Testis (tissue), 3 donors: ENCODE measurements around the gene MYADML2. TPM values are rescaled to one million over a fixed set of nuclear protein-coding genes. Genes with fewer than 3 reads are reported as not detected.

Experiments
- DNase-seq: peaks from one replicate; pipeline ENCODE4 v3.0.0-alpha.2; 2019
- H3K27ac ChIP-seq, 2 donors: fragments of 200-600 bp; sonication (generic); one replicate each; pipeline ENCODE4 v1.5.1; 2019
- H3K27me3 ChIP-seq: fragments of 200-600 bp; sonication (generic); one replicate; pipeline ENCODE4 v1.5.1; 2019
- H3K36me3 ChIP-seq: fragments of 200-600 bp; sonication (generic); one replicate; pipeline ENCODE4 v1.5.1; 2017; ENCODE audit warnings: low read depth; ENCODE audit errors: missing control alignments
- H3K4me1 ChIP-seq: fragments of 200-600 bp; sonication (generic); one replicate; pipeline ENCODE4 v1.5.1; 2019
- H3K4me3 ChIP-seq, 2 donors: fragments of 200-600 bp; sonication (generic); one replicate each; pipeline ENCODE4 v1.5.1; 2017 to 2019
- H3K9me3 ChIP-seq: fragments of 200-600 bp; sonication (generic); one replicate; pipeline ENCODE4 v1.5.1; 2017
- CTCF ChIP-seq, 3 experiments: fragments of 450-650 bp in 2 of 3; fragments of 200-600 bp in 1 of 3; sonication (generic) in 1 of 3; IDR thresholded peaks; one replicate each; pipeline ENCODE4 v1.5.1; 2016 to 2019; ENCODE audit warnings: antibody characterized with exemption in 3 of 3, mild to moderate bottlenecking in 2 of 3, moderate library complexity in 1 of 3
- POLR2A ChIP-seq: fragments of 450-650 bp; IDR thresholded peaks from one replicate; pipeline ENCODE4 v1.6.1; 2017; ENCODE audit warnings: antibody characterized with exemption, mild to moderate bottlenecking, moderate library complexity
- WGBS, 2 donors: methylation state at CpG; one replicate each; pipeline ENCODE4 v1.1.5; 2018; 5-methylcytosine and 5-hydroxymethylcytosine counted together
- intact Hi-C: fragments of 100-400 bp; cut with DNase I; formaldehyde crosslinking; loops from one replicate; pipeline ENCODE4 v1.15.1; 2023; ENCODE audit warnings: low total_unique reads
- polyA plus RNA-seq: library from polyadenylated mRNA; stranded (reverse); fragments of 350-450 nt; fragmentation: Illumina TruSeq; extraction: RNeasy Lipid Tissue Mini Kit (QIAGEN cat#74804); gene quantifications from one replicate; pipeline ENCODE4 v1.2.3, GENCODE V29; 2014; ENCODE audit warnings: low read depth, low replicate concordance; ENCODE audit not compliant: insufficient read depth
- total RNA-seq, 2 donors: library from RNA; depleted of rRNA; stranded (reverse); fragments of >200 nt; gene quantifications; one replicate each; pipeline ENCODE4 v1.2.3, GENCODE V29; 2016

Gene MYADML2
- total and polyA plus RNA-seq, 3 donors from 2014 or later = 0.16 to 0.57 (median 0.25) TPM

- Histone ChIP-seq H3K4me1 (peaks cover 10% of the 10 kb centered on the region), H3K27me3 (no peaks in the 10 kb centered on the region), H3K36me3 (no peaks in the 10 kb centered on the region), H3K27ac (no peak overlapping the region), H3K9me3 (no peaks in the 10 kb centered on the region), H3K4me3 (no peak overlapping the region)
- no peak for DNase-seq
- no peak for TF ChIP-seq POLR2A
- TF ChIP-seq CTCF (IDR thresholded peaks at IDR 0.05) = no peak
- intact Hi-C loops = loop anchor here (5.0 kb wide), 1 partner anchor 60 kb away; the partner anchor contains the start of genes CENPX and LRRC45
- WGBS, 2 donors = 51 to 53% methylated on average over 25 to 37 of the region's 37 CpGs
These were observed 15.7 kb upstream of the MYADML2 start for GRCh38 chr17:81962499-81963441.

GRCh38 chr17:81961521-81962498, 14.8 kb upstream of the MYADML2 start:
- no peaks in the 10 kb centered on the region for H3K27me3 ChIP-seq
- 8 to 54% methylated on average over 4 to 59 of the region's 82 CpGs for WGBS, 2 donors
- no peaks in the 10 kb centered on the region for H3K9me3 ChIP-seq
- no peaks in the 10 kb centered on the region for H3K36me3 ChIP-seq
- no peak for DNase-seq
- peak overlapping the region in 1 of 2 donors; percentile 17 for H3K4me3 ChIP-seq
- TF ChIP-seq CTCF (IDR thresholded peaks at IDR 0.05) = no peak
- no peak for TF ChIP-seq POLR2A
- peaks cover under 1% of the 10 kb centered on the region for H3K4me1 ChIP-seq
- no peak overlapping the region for H3K27ac ChIP-seq
- intact Hi-C loops = loop anchor here (5.0 kb wide), 1 partner anchor 60 kb away; the partner anchor contains the start of genes CENPX and LRRC45

DNA sequence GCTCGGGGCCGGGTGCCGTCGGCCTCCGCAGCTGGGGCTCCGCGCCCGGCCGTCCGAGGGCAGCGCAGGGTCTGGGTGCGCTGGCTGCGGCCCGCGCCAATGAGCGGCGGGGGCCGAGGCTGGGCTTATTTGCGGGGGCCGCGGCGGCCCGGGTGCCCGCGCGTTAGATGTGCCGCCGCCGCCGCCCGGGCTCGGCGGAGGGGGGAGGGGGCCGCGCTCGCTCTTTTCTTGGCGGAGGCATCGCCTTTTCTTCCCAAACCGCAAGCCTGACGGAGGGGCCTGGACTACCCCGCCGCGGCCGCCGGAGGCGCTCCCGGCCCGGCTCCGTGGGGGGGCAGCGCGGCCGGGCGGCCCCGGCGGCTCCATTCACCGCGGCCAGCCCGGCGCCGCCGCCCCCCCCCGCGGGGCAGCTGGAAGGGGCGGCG, 14.1 kb upstream of the MYADML2 start, which contains the start of gene NOTUM:
TSS of gene NOTUM (minus strand) at position 101 of the 425 bp plus-strand sequence. CDS start 278 bp downstream, outside the sequence.
- Histone ChIP-seq H3K36me3 (no peaks in the 10 kb centered on the region), H3K27me3 (no peaks in the 10 kb centered on the region), H3K27ac (no peak within 1 kb of the TSS), H3K4me3 (peak within 1 kb of the TSS; percentile 24 to 27), H3K4me1 (no peaks in the 10 kb centered on the region), H3K9me3 (no peaks in the 10 kb centered on the region)
- no peak for TF ChIP-seq CTCF (IDR thresholded peaks at IDR 0.05)
- no CpG with 5 or more reads among the region's 65 CpGs for WGBS, 2 donors
- intact Hi-C loops = loop anchor here (5.0 kb wide), 1 partner anchor 61 kb away; the partner anchor contains the start of genes CENPX and LRRC45
- no peak for DNase-seq

GRCh38 chr17:81960130-81960958, 13.3 kb upstream of the MYADML2 start:
- DNase-seq = no peak
- H3K27me3 ChIP-seq = no peaks in the 10 kb centered on the region
- no peak for TF ChIP-seq CTCF (IDR thresholded peaks at IDR 0.05)
- TF ChIP-seq POLR2A = no peak
- no peak overlapping the region for H3K27ac ChIP-seq
- H3K36me3 ChIP-seq = no peaks in the 10 kb centered on the region
- WGBS, 2 donors = 2% methylated on average over 41 of the region's 98 CpGs; no CpG with 5 or more reads in 1 of the 2 donors
- no peaks in the 10 kb centered on the region for H3K9me3 ChIP-seq
- H3K4me1 ChIP-seq = no peaks in the 10 kb centered on the region
- intact Hi-C loops = loop anchor here (5.0 kb wide), 1 partner anchor 62 kb away; the partner anchor contains the start of genes CENPX and LRRC45
- H3K4me3 ChIP-seq = peak overlapping the region; percentile 24 to 27
